Measurements from ENCODE around the gene PTPN13.

DNA sequence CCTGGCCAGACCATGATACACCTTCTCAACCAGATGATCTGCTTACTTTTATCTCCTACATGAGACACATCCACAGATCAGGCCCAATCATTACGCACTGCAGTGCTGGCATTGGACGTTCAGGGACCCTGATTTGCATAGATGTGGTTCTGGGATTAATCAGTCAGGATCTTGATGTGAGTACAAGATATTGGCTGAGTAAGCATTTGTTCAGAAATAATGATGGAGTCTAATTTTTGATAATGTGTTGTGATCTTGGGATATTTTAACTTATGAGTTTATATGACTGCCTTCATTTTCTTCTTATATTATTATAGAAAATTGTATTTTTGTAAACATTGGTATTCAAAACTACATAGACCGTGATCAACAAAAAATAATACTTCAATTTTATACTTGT is 215.7 kb downstream of the PTPN13 start:
- TF ChIP-seq EP300 (IDR thresholded peaks at IDR 0.05; ENCODE audit: low read depth) (no peak), CTCF (IDR thresholded peaks at IDR 0.05) (no peak)
